Omental fat pad (tissue), 4 donors: ENCODE measurements around the gene CMC4. TPM values are rescaled to one million over a fixed set of nuclear protein-coding genes. Genes with fewer than 3 reads are reported as not detected.

Source experiments
- ATAC-seq: fragments of 150-250 bp; one replicate; pipeline ENCODE4 v1.9.1; 2016; ENCODE audit warnings: mild to moderate bottlenecking, moderate library complexity; ENCODE audit not compliant: low FRiP score
- DNase-seq: peaks from one replicate; pipeline ENCODE4 v3.0.0-alpha.2; 2019; ENCODE audit warnings: low spot score
- CTCF ChIP-seq, 3 donors: fragments of 450-650 bp; IDR thresholded peaks; one replicate each; pipeline ENCODE4 v1.5.1; 2016 to 2017; ENCODE audit warnings: antibody characterized with exemption in 3 of 3, mild to moderate bottlenecking in 3 of 3, moderate library complexity in 2 of 3
- total RNA-seq, 4 donors: library from RNA; depleted of rRNA; stranded (reverse); fragments of >200 nt; gene quantifications; one replicate each; pipeline ENCODE4 v1.1.0, GENCODE V29; 2016

Gene CMC4
- total RNA-seq, 4 donors from 2014 or later, result 11.0 to 24.9 (median 16.4) TPM

GRCh38 chrX:155055494-155055893, 15.4 kb downstream of the CMC4 start:
- no peak for TF ChIP-seq CTCF (IDR thresholded peaks at IDR 0.05)
- DNase-seq (no peak), ATAC-seq (no peak)

- TF ChIP-seq CTCF (IDR thresholded peaks at IDR 0.05), result no peak
- ATAC-seq (no peak), DNase-seq (no peak)
These were observed 16.7 kb downstream of the CMC4 start for GRCh38 chrX:155054255-155054654.

DNA sequence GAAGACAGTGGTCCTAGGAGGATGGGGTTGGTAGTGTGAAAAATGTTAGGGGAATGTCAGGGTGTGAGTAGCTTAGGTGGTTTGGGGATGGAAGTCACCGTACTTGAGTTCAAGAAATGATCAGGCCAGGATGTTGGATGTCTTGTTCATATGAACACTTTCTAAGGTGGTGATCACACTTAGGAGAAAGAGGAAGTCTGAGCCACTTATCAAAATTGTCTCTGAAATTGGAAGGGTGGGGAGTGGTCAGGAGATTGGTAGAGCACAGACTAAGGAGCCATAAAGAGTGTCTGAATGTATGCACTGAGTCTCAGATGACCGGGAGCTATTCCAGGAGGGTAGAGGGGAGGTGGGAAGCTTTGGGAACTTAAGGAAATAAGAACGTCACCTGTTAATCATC, 17.3 kb downstream of the CMC4 start:
- DNase-seq (no peak), ATAC-seq (no peak)
- TF ChIP-seq CTCF (IDR thresholded peaks at IDR 0.05), result no peak

GRCh38 chrX:155052738-155053498, 18.0 kb downstream of the CMC4 start:
- no peak for TF ChIP-seq CTCF (IDR thresholded peaks at IDR 0.05)
- ATAC-seq, result no peak
- no peak for DNase-seq

- TF ChIP-seq CTCF (IDR thresholded peaks at IDR 0.05), result no peak
- DNase-seq (no peak), ATAC-seq (no peak)
These were observed 21.8 kb downstream of the CMC4 start for GRCh38 chrX:155048977-155049619.

GRCh38 chrX:155046811-155047528, 24.0 kb downstream of the CMC4 start:
- no peak for TF ChIP-seq CTCF (IDR thresholded peaks at IDR 0.05)

More at GRCh38 chrX:155046811-155047528, 24.0 kb downstream of the CMC4 start:
- no peak for DNase-seq
- ATAC-seq, result no peak
